T-helper 1 cell treated with Interleukin-12 subunit alpha and Interleukin-12 subunit beta and Interleukin-4 antibody, amounts not matched to agents 30 ng/mL and 1 ng/mL, for 36 hours (primary cell): ENCODE results near the gene EIF4E2. TPM values are rescaled to one million over a fixed set of nuclear protein-coding genes. Genes with fewer than 3 reads are reported as not detected.
"Not testable (repeated sequence)": the region's sequence is repeated elsewhere in the genome, so short reads cannot be mapped to it uniquely, and the experiment has no call there.

Experiments used
- intact Hi-C: fragments of 100-400 bp; cut with micrococcal nuclease; formaldehyde crosslinking; loops from one replicate; pipeline ENCODE4 v1.15.1; 2024
- total RNA-seq: library from RNA; stranded (reverse); gene quantifications from 2 replicates; pipeline ENCODE4 v1.2.3, GENCODE V29; 2022

Gene EIF4E2
- total RNA-seq, 1 donor from 2014 or later = 88.7 TPM

DNA sequence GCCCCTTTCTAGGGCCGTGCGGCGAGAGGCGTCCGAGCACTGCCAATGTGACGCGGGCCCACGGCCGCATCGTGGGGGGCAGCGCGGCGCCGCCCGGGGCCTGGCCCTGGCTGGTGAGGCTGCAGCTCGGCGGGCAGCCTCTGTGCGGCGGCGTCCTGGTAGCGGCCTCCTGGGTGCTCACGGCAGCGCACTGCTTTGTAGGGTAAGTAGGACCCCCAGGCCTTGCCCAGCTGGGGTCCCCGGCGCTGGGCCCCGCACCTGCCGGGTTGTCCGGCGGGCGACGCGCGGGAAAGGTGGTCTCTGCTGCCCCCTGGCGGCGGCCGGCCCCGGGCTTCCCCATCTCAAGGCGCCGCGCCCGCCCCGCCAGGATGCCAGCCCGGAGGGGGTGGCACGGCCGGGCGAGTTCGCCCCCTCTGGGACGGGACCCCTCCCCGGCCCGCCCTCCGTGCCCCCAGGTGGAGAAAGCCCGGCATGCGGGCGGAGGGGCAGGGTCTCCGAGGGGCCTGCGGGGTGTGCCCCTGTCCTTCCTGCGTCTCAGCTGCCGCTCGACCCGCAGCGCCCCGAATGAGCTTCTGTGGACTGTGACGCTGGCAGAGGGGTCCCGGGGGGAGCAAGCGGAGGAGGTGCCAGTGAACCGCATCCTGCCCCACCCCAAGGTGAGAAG, 28.4 kb upstream of the EIF4E2 start:
- intact Hi-C loops = loop anchor here (1.0 to 10.0 kb wide), 3 partner anchors 29 to 617 kb away; partner anchors contain the start of genes EIF4E2 and TIGD1

DNA sequence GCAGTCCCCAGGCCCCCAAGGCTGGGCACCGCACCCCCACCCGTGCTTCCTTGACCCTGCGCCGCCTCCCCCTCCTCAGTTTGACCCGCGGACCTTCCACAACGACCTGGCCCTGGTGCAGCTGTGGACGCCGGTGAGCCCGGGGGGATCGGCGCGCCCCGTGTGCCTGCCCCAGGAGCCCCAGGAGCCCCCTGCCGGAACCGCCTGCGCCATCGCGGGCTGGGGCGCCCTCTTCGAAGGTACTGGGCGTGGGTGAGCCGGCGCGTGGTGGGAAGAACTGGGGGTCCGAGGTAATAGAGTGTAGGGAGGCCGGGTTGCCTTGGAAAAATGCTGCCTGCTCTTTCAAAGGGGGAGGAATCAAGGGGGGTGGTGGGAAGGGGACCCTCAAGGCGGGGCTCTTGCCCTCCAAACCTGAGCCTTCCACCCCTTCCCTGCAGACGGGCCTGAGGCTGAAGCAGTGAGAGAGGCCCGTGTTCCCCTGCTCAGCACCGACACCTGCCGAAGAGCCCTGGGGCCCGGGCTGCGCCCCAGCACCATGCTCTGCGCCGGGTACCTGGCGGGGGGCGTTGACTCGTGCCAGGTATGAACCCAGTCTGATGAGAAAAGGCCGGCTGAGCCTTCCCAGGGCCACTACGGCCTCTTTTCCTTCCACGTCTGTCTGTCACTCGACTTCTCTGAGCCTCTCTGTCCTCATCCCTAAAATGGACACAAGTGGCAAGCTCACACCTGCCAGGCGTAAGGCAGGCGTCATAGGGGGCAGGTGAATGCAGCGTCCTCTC, 27.7 kb upstream of the EIF4E2 start:
- intact Hi-C loops = loop anchor here (1.0 to 10.0 kb wide), 3 partner anchors 28 to 618 kb away; partner anchors contain the start of genes EIF4E2 and TIGD1

DNA sequence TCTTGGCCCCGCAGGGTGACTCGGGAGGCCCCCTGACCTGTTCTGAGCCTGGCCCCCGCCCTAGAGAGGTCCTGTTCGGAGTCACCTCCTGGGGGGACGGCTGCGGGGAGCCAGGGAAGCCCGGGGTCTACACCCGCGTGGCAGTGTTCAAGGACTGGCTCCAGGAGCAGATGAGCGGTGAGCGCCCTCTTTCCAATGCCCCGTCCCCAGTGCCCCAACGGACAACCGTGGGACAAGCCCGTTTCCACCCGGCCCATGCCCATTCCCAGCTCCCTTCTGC, 27.1 kb upstream of the EIF4E2 start:
- intact Hi-C loops = loop anchor here (2.0 to 10.0 kb wide), 2 partner anchors 27 to 619 kb away; partner anchors contain the start of genes EIF4E2 and TIGD1

DNA sequence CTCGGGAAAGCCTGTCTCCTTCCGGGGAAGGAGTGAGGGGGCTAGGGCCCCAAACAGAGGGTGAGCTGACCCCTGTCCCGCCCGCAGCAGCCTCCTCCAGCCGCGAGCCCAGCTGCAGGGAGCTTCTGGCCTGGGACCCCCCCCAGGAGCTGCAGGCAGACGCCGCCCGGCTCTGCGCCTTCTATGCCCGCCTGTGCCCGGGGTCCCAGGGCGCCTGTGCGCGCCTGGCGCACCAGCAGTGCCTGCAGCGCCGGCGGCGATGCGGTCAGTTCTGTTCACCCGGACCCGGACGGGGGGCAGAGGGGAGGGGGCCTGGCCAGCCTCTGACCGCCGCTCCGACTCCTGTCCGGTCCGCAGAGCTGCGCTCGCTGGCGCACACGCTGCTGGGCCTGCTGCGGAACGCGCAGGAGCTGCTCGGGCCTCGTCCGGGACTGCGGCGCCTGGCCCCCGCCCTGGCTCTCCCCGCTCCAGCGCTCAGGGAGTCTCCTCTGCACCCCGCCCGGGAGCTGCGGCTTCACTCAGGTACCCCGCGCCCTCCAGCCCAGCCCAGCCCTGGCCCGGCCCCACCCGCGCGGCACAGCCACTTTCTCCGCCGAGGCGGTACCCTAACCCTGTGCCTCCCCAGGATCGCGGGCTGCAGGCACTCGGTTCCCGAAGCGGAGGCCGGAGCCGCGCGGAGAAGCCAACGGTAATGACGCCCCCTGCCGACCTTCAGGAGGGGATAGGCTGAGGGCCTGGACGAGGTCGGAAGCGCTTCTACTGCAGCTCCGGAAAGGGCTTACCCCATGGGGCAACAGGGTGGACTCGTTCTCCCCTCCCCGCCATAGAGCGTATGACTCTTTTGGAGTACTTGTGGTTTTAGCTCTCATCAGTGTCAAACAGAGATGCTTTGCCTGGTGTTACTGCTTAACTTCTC, 26.5 kb upstream of the EIF4E2 start:
- intact Hi-C loops = loop anchor here (2.0 to 10.0 kb wide), 2 partner anchors 27 to 619 kb away; partner anchors contain the start of genes EIF4E2 and TIGD1

DNA sequence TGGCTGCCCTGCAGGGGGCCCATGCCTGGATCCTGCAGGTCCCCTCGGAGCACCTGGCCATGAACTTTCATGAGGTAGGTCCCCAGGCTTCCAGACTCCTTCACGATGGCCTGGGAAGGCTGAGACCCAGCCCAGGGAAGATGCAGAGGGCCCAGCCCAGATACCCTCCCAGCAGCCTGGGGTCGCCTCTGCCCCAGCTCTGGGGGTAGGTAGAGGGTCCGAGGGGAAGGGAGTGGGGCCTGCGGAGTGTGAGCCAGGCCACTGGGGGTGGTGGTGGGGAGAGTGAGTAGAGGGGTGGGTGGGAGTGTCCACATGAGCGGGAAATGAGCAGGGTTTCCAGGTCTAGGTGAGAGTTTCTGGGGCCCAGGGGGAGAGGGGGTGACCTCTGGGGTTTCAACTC, 25.7 kb upstream of the EIF4E2 start:
- intact Hi-C loops = loop anchor here (10.0 kb wide), 1 partner anchor 620 kb away; no protein-coding TSS in a partner anchor

DNA sequence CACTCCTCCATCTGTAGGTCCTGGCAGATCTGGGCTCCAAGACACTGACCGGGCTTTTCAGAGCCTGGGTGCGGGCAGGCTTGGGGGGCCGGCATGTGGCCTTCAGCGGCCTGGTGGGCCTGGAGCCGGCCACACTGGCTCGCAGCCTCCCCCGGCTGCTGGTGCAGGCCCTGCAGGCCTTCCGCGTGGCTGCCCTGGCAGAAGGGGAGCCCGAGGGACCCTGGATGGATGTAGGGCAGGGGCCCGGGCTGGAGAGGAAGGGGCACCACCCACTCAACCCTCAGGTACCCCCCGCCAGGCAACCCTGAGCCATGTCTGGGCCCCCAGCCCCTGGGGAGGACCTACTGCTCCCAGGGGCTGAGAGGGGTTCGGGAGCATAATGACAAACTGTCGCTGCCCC, 25.3 kb upstream of the EIF4E2 start:
- intact Hi-C loops = loop anchor here (10.0 kb wide), 1 partner anchor 620 kb away; no protein-coding TSS in a partner anchor

DNA sequence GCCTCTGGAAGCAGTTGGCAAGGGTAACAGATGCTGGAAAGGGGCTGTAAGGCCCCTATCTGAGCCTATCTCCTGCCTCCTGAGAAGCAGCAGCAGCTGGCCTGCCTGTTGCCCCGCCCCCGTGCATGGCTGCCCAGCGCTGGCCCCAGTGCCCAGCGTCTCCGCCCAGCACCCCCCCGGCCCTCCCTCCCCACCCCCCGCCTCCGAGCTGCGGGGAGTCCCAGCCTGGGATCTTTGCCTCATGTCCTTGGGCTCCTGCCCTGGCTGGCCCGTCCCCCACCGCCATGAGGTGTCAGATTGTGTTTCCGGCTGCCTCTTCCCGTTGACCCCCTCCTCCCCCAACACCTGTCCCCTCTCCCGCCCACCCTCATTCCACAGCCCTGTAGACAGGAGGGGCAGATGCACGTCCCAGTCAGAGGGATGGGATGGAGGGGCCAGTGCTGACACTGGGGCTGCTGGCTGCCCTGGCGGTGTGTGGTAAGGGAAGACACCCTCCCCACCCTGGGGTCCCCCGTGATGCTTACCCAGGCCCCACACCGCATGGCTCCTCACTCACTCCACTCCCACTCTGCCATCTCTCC, 24.6 kb upstream of the EIF4E2 start, which contains the start of gene CHRND:
Gene CHRND, plus strand, starts transcription at position 370 of the 581 bp plus-strand sequence. Its CDS starts 56 bp downstream, at position 426.
- intact Hi-C loops = loop anchor here (10.0 kb wide), 1 partner anchor 621 kb away; no protein-coding TSS in a partner anchor

DNA sequence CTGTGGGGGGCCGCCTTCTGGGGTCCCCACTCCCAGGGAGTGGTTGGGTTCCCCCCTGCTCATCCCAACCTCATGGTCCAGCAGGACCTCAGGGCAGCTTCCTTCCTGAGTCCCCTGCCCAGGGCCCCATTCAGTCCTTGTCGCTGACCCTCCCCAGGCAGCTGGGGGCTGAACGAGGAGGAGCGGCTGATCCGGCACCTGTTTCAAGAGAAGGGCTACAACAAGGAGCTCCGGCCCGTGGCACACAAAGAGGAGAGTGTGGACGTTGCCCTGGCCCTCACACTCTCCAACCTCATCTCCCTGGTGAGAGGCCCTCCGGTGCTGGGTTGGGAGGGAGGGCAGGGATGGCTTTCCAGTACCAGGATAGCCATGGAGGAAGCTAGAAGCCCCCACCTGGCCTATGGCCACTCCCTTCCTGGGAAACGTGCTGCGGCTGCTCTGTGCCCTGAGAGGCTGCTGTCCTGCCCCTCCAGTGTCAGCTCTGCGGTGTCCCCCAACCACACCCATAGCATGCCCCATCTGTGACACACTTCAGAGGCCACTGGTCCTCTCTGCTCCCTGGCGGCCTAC, 24.0 kb upstream of the EIF4E2 start:
- intact Hi-C loops = loop anchor here (10.0 kb wide), 1 partner anchor 622 kb away; no protein-coding TSS in a partner anchor

DNA sequence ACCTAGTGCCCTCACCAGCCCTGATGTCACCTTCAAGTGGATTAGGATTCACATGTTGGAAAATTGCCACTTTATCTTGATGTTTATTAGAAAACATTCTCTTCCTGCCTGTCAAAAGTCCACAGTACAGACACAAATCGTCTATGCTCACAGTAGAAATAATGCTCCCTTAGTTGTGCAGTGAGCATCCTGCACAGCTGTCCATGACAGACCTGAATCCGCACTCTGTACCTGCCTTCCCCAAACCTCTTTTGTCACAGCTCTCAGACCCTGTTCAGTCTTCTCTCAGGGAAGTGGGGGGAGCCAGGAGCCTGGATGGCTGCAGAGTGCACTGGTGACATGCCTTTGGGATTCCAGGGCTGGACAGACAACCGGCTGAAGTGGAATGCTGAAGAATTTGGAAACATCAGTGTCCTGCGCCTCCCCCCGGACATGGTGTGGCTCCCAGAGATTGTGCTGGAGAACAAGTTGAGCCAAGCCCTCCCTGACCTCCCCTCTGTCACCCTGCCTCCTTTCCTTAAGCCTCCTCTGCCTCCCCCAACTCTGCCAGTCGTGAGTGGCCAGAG, 22.5 kb upstream of the EIF4E2 start:
- intact Hi-C loops = loop anchor here (10.0 kb wide), 1 partner anchor 623 kb away; no protein-coding TSS in a partner anchor

DNA sequence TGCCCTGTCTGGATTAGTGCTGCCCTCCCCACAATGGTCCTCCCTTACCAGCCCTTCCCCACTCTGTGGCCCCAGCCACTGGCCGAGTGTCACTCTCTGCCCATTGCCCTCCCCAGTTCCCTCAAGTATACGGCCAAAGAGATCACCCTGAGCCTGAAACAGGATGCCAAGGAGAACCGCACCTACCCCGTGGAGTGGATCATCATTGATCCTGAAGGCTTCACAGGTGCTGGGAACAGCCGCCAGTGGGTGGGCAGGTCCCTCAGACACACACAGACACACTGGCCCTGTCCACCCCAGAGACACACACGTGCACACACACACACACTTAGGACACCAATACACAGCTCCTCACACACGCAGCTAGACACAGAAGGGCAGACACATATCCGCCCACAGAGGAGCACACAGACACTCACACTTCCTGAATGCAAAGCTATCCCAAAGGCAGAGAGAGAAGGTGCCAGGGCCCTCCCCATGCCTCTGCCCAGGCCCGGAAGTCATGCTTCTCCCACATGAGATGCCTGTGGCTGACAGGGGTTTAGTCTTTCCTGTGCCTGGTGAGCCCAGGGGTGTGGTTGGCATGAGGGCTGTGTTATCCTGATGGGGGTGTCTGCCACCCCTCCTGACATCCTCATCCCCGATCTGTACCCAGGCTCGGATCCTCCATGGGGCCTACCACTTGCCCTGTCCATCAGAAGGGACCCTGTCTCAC, 21.6 kb upstream of the EIF4E2 start:
- intact Hi-C loops = loop anchor here (10.0 kb wide), 1 partner anchor 624 kb away; no protein-coding TSS in a partner anchor

DNA sequence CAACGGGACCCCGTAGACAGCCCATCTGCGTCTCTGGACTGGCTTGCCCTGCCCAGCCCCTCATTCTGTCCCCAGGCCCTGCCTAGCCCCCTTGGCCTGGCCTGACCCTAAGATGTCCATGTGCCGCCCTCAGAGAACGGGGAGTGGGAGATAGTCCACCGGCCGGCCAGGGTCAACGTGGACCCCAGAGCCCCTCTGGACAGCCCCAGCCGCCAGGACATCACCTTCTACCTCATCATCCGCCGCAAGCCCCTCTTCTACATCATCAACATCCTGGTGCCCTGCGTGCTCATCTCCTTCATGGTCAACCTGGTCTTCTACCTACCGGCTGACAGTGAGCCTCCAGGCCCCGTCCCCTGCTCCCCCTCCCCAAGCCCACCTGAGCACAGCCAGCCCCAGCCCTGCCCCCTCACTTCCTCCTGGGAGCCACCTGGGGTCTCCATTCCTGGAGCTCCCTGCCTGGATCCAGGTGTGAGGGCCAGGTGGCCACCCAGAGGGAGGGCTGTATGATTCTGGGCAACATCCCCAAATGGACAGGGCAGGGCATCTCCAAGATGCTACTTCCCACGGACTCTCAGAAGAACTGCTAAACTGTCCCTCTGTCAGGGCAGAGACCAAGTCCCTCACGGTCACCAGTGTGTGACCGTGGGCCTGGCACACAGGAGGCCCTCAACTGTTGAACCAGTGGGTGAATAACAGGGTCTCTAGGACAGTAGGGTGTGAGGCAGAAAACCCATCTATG, 20.5 kb upstream of the EIF4E2 start:
- intact Hi-C loops = loop anchor here (10.0 kb wide), 1 partner anchor 625 kb away; no protein-coding TSS in a partner anchor

DNA sequence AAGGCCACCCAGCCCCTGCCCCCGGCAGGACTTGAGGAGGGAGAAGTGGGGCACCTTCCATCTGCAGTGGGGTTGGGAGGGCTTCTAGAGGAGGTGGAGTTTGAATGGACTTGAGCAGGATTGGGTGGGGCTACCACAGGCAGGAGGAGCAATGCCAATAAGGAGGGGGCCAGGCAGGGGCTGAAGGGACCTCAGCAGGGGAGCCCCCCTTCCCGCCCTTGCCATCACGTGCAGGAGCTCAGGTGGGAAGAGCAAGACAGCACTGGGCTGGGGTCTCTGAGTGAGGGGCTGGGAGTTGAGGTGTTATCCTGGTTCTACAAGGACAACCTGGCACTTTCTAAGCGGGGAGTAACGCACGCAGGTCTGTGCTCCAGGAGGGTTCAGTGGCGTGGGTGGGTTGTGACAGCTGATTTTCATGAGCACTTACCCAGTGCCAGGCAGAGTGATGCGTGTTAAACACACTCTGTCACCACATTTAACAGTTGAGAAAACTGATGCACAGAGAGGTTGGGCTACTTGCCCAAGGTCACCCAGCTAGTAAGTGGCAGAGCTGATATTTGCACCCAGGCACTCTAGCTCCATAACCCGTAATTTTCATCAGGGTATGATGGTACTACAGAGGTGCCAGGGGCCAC, 19.7 kb upstream of the EIF4E2 start:
- intact Hi-C loops = no loop called here

DNA sequence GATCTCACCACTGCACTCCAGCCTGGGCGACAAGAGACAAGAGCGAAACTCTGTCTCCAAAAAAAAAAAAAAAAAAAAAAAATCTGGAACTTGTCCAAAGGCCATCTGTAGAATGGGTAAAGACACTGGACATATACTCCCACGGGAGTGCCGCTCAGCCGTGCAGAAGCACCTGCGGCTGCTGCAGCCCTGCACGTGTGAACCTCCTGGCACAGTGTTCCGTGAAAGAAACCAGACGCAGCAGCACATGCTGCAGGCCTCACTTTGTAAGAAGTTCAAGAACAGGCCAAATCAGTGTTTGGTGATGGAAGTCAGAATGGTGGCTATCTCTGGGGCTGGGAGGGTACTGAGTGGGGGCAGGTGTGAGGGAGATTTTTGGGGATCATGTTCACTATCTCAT, 18.1 kb upstream of the EIF4E2 start:
- intact Hi-C loops = no loop called here

DNA sequence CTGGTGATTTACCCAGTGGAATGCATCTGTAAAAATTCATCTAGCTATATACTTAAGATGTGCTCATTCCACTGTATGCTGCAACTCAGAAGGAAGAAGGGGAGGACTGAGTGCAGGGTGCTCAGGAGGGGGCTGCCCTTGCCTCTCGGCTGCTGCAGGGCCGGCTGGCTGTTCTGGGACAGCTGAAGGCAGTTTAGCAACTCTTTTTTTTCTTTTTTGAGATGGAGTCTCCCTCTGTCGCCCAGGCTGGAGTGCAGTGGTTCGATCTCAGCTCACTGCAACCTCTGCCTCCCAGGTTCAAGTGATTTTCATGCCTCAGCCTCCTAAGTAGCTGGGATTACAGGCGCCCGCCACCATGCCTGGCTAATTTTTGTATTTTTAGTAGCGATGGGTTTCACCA, 17.7 kb upstream of the EIF4E2 start:
- intact Hi-C loops = not testable (repeated sequence)

DNA sequence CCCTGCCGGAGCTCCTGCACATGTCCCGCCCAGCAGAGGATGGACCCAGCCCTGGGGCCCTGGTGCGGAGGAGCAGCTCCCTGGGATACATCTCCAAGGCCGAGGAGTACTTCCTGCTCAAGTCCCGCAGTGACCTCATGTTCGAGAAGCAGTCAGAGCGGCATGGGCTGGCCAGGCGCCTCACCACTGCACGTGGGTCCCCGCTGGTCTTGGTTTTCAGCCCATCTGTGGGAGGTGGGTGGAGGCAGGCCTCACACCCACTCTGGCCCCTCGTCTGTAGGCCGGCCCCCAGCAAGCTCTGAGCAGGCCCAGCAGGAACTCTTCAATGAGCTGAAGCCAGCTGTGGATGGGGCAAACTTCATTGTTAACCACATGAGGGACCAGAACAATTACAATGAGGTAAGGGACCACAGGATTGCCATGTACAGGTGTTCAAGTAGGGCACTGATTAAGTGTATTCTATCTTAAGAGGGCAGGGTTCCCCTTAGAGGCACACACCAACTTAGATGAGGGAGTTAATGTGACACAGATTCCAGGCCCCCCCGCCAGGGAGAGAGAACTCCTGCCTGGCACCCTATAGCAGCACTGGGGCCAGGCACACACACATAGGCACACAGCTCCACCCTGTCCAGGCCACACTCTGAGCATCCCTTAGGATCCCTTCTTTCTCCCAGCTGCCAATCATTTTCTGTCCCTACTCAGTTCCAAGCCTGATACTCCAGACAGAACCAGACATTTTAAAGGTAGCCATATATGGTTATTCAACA, 16.4 kb upstream of the EIF4E2 start:
- intact Hi-C loops = no loop called here

DNA sequence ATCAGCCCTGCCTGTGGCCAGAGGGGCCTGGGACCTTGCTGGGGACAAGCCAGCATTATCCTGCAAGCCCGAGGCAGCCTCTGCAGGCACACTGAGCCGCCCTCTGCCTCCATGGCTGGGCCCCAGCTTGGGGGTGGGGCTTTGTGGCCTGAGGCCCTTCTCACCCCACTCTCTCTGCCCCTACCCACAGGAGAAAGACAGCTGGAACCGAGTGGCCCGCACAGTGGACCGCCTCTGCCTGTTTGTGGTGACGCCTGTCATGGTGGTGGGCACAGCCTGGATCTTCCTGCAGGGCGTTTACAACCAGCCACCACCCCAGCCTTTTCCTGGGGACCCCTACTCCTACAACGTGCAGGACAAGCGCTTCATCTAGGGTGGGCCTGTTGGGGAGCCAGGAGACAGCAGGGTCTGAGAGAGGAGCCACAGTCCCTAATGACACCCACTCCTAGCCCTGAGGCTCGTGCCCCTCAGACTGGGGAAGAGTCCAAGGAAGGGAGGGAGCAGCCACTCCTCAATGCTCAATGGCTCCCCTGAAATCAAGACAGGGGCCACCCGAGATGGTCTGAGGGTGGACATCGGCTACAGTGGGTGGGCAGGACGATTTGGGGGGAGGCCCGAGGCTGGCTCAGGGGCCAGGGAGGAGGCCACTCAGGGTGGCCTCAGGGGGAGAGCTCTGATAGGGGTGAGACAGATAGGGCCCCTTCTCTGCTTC, 15.4 kb upstream of the EIF4E2 start:
- intact Hi-C loops = no loop called here
